HEK293T (cell line): ENCODE measurements around the gene ERBB4.

Experiments
- ARNT ChIP-seq: fragments of 450-650 bp; IDR thresholded peaks from 2 replicates; pipeline ENCODE4 v1.6.1; 2017; ENCODE audit warnings: mild to moderate bottlenecking
- BHLHE40 ChIP-seq: fragments of 450-650 bp; IDR thresholded peaks from 2 replicates; pipeline ENCODE4 v1.6.1; 2016; ENCODE audit warnings: mild to moderate bottlenecking, moderate library complexity, borderline replicate concordance
- ELF4 ChIP-seq: fragments of 450-650 bp; IDR thresholded peaks from 2 replicates; pipeline ENCODE4 v1.6.1; 2017; ENCODE audit warnings: antibody characterized with exemption
- FOXA1 ChIP-seq: fragments of 450-650 bp; IDR thresholded peaks from 2 replicates; pipeline ENCODE4 v1.6.1; 2016; ENCODE audit warnings: mild to moderate bottlenecking
- FOXK2 ChIP-seq: fragments of 450-650 bp; IDR thresholded peaks from 2 replicates; pipeline ENCODE4 v1.6.1; 2016; ENCODE audit warnings: mild to moderate bottlenecking
- FOXM1 ChIP-seq: fragments of 450-650 bp; IDR thresholded peaks from 2 replicates; pipeline ENCODE4 v1.6.1; 2017; ENCODE audit warnings: mild to moderate bottlenecking, borderline replicate concordance
- HDGF ChIP-seq: fragments of 450-650 bp; IDR thresholded peaks from 2 replicates; pipeline ENCODE4 v1.6.1; 2017; ENCODE audit warnings: antibody characterized with exemption, borderline replicate concordance
- L3MBTL2 ChIP-seq: fragments of 450-650 bp; conservative IDR thresholded peaks from 2 replicates; pipeline ENCODE4 v1.6.1; 2016; ENCODE audit warnings: mild to moderate bottlenecking
- NFRKB ChIP-seq: fragments of 450-650 bp; IDR thresholded peaks from 2 replicates; pipeline ENCODE4 v1.6.1; 2016; ENCODE audit warnings: mild to moderate bottlenecking, moderate library complexity
- PKNOX1 ChIP-seq: fragments of 450-650 bp; IDR thresholded peaks from 2 replicates; pipeline ENCODE4 v1.6.1; 2016
- SP1 ChIP-seq: fragments of 450-650 bp; IDR thresholded peaks from 2 replicates; pipeline ENCODE4 v1.6.1; 2017
- TARDBP ChIP-seq: fragments of 450-650 bp; IDR thresholded peaks from 2 replicates; pipeline ENCODE4 v1.6.1; 2016

- TF ChIP-seq BHLHE40 (no peak), SP1 (no peak), ELF4 (no peak), HDGF (no peak), PKNOX1 (no peak), L3MBTL2 (no peak), NFRKB (no peak), ARNT (no peak), FOXA1 (no peak), FOXK2 (no peak), FOXM1 (no peak), TARDBP (no peak)
These were observed 184.2 kb downstream of the ERBB4 start for GRCh38 chr2:212354382-212354781.
